HCT116 (cell line): Measurements from ENCODE around the gene ZNF189. TPM values are rescaled to one million over a fixed set of nuclear protein-coding genes. Genes with fewer than 3 reads are reported as not detected.

Experiments
- ATAC-seq: fragments of 200-7000 bp; cut with Tn5 transposase; 2 replicates; pipeline ENCODE4 v1.9.1; 2020; ENCODE audit warnings: mild to moderate bottlenecking, moderate library complexity
- BruUV-seq: library from RNA; stranded (reverse); fragments of 400-500 nt; replicated peaks from 2 replicates; lab custom pipeline; 2021; lab: Mats Ljungman, UMichigan
- CTCF ChIA-PET: fragments of 300-600 bp; sonication (Branson Sonifier 250); formaldehyde crosslinking; loops from one replicate; lab custom pipeline; 2021; ENCODE audit warnings: antibody characterized with exemption; lab: Charles Lee
- POLR2A ChIA-PET: fragments of 300-600, 350-600 bp; sonication (Branson Sonifier 250); formaldehyde crosslinking; loops from one replicate; lab custom pipeline; 2021; ENCODE audit warnings: antibody characterized with exemption; lab: Charles Lee
- RAD21 ChIA-PET, 2 experiments: fragments of 300-600 bp; sonication (Branson Sonifier 250); formaldehyde crosslinking; loops; one replicate each; lab custom pipeline; 2023; ENCODE audit warnings: low total read pairs in 2 of 2; ENCODE audit not compliant: uncharacterized antibody in 2 of 2, unreplicated experiment in 2 of 2, low non-redundant PET in 1 of 2; lab: Charles Lee
- DNase-seq: peaks from one replicate; pipeline ENCODE4 v3.0.0-alpha.2; 2010; ENCODE audit warnings: low read depth, low spot score
- H2AFZ ChIP-seq: fragments of 200-600 bp; shearing (Covaris generic), sonication (generic); 2 replicates; pipeline ENCODE4 v1.6.1; 2017; ENCODE audit warnings: low read depth, mixed run types, mixed read lengths, antibody characterized with exemption, low read length; ENCODE audit not compliant: poor library complexity, severe bottlenecking
- H3K27ac ChIP-seq: 2 replicates; pipeline ENCODE4 v1.5.1; 2012; ENCODE audit warnings: low read depth, low read length
- H3K27me3 ChIP-seq: fragments of 200-600 bp; sonication (generic); 2 replicates; pipeline ENCODE4 v1.6.1; 2016; ENCODE audit warnings: mixed run types, low read length, mixed read lengths; ENCODE audit not compliant: insufficient read depth
- H3K36me3 ChIP-seq, 2 experiments: fragments of 200-500 bp in 1 of 2; fragments of 200-600 bp in 1 of 2; sonication (Bioruptor generic) in 1 of 2; sonication (generic) in 1 of 2; 2 replicates each; pipeline versions ENCODE4 v1.5.1 to v1.6.1; 2014 to 2016; ENCODE audit warnings: low read length in 2 of 2, inconsistent platforms in 1 of 2, mixed read lengths in 1 of 2, mixed run types in 1 of 2; ENCODE audit not compliant: insufficient read depth in 2 of 2, control insufficient read depth in 1 of 2
- H3K4me1 ChIP-seq, 2 experiments: fragments of 200-600 bp in 1 of 2; sonication (generic) in 1 of 2; 2 replicates each; pipeline versions ENCODE4 v1.5.1 to v1.6.1; 2012 to 2017; ENCODE audit warnings: low read length in 2 of 2, inconsistent platforms in 1 of 2, mild to moderate bottlenecking in 1 of 2, mixed read lengths in 1 of 2, mixed run types in 1 of 2, moderate library complexity in 1 of 2; ENCODE audit not compliant: insufficient read depth in 2 of 2, control insufficient read depth in 1 of 2
- H3K4me2 ChIP-seq: fragments of 200-600 bp; sonication (generic); 2 replicates; pipeline ENCODE4 v1.6.1; 2017; ENCODE audit warnings: mixed run types, low read length, mixed read lengths
- H3K4me3 ChIP-seq, 2 experiments: fragments of 200-600 bp in 1 of 2; sonication (generic) in 1 of 2; replicated peaks in 1 of 2; 2 replicates each; pipeline ENCODE4 v1.5.1; 2011 to 2016; ENCODE audit warnings: low read length in 2 of 2, control low read depth in 1 of 2, low read depth in 1 of 2, mild to moderate bottlenecking in 1 of 2, mixed read lengths in 1 of 2, mixed run types in 1 of 2
- H3K79me2 ChIP-seq: fragments of 200-600 bp; sonication (generic); 2 replicates; pipeline ENCODE4 v1.6.1; 2017; ENCODE audit warnings: mild to moderate bottlenecking, mixed run types, low read length, moderate library complexity, mixed read lengths; ENCODE audit not compliant: insufficient read depth
- H3K9ac ChIP-seq: fragments of 200-600 bp; sonication (generic); 2 replicates; pipeline ENCODE4 v1.6.1; 2016; ENCODE audit warnings: low read length, mixed read lengths
- H3K9me2 ChIP-seq: fragments of 200-600 bp; sonication (generic), shearing (Covaris generic); 2 replicates; pipeline ENCODE4 v1.6.1; 2017; ENCODE audit warnings: mixed run types, mild to moderate bottlenecking, moderate library complexity; ENCODE audit not compliant: insufficient read depth
- H3K9me3 ChIP-seq, 2 experiments: fragments of 200-500 bp in 1 of 2; fragments of 200-600 bp in 1 of 2; sonication (Bioruptor generic) in 1 of 2; sonication (generic) in 1 of 2; 2 replicates each; pipeline ENCODE4 v1.6.1; 2014 to 2017; ENCODE audit warnings: low read length in 2 of 2, mixed read lengths in 2 of 2, inconsistent platforms in 1 of 2, low read depth in 1 of 2, mild to moderate bottlenecking in 1 of 2, mixed run types in 1 of 2, moderate library complexity in 1 of 2; ENCODE audit not compliant: control insufficient read depth in 1 of 2, insufficient read depth in 1 of 2
- H4K20me1 ChIP-seq: fragments of 200-600 bp; sonication (generic), shearing (Covaris generic); 2 replicates; pipeline ENCODE4 v1.6.1; 2017; ENCODE audit warnings: mixed run types, mild to moderate bottlenecking, moderate library complexity; ENCODE audit not compliant: insufficient read depth
- CTCF ChIP-seq, 3 experiments: fragments of 200-600 bp in 1 of 3; sonication (generic) in 1 of 3; IDR thresholded peaks in 2 of 3; conservative IDR thresholded peaks in 1 of 3; 2 replicates each; pipeline ENCODE4 v1.5.1; 2012 to 2017; ENCODE audit warnings: low read depth in 2 of 3, low read length in 2 of 3, antibody characterized with exemption in 1 of 3, borderline replicate concordance in 1 of 3, control low read depth in 1 of 3, mild to moderate bottlenecking in 1 of 3, mixed read lengths in 1 of 3, mixed run types in 1 of 3, moderate library complexity in 1 of 3; ENCODE audit not compliant: insufficient read depth in 1 of 3
- EGR1 ChIP-seq: IDR thresholded peaks from 2 replicates; pipeline ENCODE4 v1.6.1; 2012; ENCODE audit warnings: low read depth
- FOSL1 ChIP-seq: IDR thresholded peaks from 2 replicates; pipeline ENCODE4 v1.6.1; 2012; ENCODE audit warnings: low read depth
- POLR2A ChIP-seq: IDR thresholded peaks from 2 replicates; pipeline ENCODE4 v1.7.0; 2011; ENCODE audit warnings: borderline replicate concordance; ENCODE audit not compliant: insufficient read depth, insufficient read length; ENCODE audit errors: extremely low read depth
- REST ChIP-seq: IDR thresholded peaks from 2 replicates; pipeline ENCODE4 v1.6.1; 2012; ENCODE audit warnings: low read depth
- SP1 ChIP-seq: IDR thresholded peaks from 2 replicates; pipeline ENCODE4 v1.6.1; 2012; ENCODE audit warnings: low read depth
- TCF7L2 ChIP-seq: IDR thresholded peaks from 2 replicates; pipeline ENCODE4 v1.7.0; 2011; ENCODE audit warnings: borderline replicate concordance, inconsistent platforms; ENCODE audit not compliant: insufficient read depth, insufficient read length; ENCODE audit errors: extremely low read depth
- ZBTB33 ChIP-seq: IDR thresholded peaks from 2 replicates; pipeline ENCODE4 v1.6.1; 2011; ENCODE audit warnings: mild to moderate bottlenecking, low read length, moderate library complexity; ENCODE audit not compliant: insufficient replicate concordance; ENCODE audit errors: extremely low read depth
- intact Hi-C: fragments of 100-400 bp; cut with micrococcal nuclease; formaldehyde crosslinking; loops from 2 replicates; pipeline ENCODE4 v1.10.0; 2022
- total RNA-seq: library from RNA; stranded (reverse); gene quantifications from one replicate; pipeline ENCODE4 v1.2.1, GENCODE V29; 2021; ENCODE audit not compliant: unreplicated experiment

ZNF189 gene
- total RNA-seq, 1 experiment from 2014 or later: 10.6 TPM

GRCh38 chr9:101371813-101372212 lies 26.8 kb upstream of the ZNF189 start:
- peaks cover 0 to 4% of the 10 kb centered on the region in 2 experiments; a peak in 1 of 4 replicates for H3K4me1 ChIP-seq
- no TSS peak for BruUV-seq
- RAD21 ChIA-PET: no interaction called here

More at GRCh38 chr9:101371813-101372212, 26.8 kb upstream of the ZNF189 start:
- H4K20me1 ChIP-seq: no peaks in the 10 kb centered on the region
- ATAC-seq: no peak
- TF ChIP-seq REST (no peak), POLR2A (no peak), TCF7L2 (no peak), ZBTB33 (no peak), FOSL1 (no peak), SP1 (no peak), EGR1 (no peak), CTCF (IDR thresholded peaks at IDR 0.05 in 2 of 3, conservative IDR thresholded peaks at IDR 0.05 in 1 of 3; ENCODE audit: borderline replicate concordance in 1 of 3, insufficient read depth in 1 of 3, low read depth in 2 of 3, low read length in 2 of 3) (no peak)
- TF ChIP-seq, all 23 proteins: peak for 0
- Histone ChIP-seq H3K4me2 (no peak overlapping the region), H3K4me3 (no peak overlapping the region), H3K9me3 (no peaks in the 10 kb centered on the region), H3K9me2 (no peaks in the 10 kb centered on the region), H3K36me3 (no peaks in the 10 kb centered on the region), H3K79me2 (no peaks in the 10 kb centered on the region), H3K9ac (no peak overlapping the region), H3K27me3 (no peaks in the 10 kb centered on the region), H2AFZ (no peak overlapping the region), H3K27ac (no peak overlapping the region)
- no peak for DNase-seq
- ChIA-PET CTCF (interaction anchor here (2.5 kb wide), 1 partner anchor 16 kb away, joined by 15 read pairs; no protein-coding TSS in a partner anchor), POLR2A (no interaction called here)
- intact Hi-C loops: no loop called here
